Measurements from ENCODE around the gene CDC45. TPM values are rescaled to one million over a fixed set of nuclear protein-coding genes. Genes with fewer than 3 reads are reported as not detected.

Gene CDC45
- total RNA-seq, 2 donors from 2014 or later, result 0.99 TPM; not detected in 1

DNA sequence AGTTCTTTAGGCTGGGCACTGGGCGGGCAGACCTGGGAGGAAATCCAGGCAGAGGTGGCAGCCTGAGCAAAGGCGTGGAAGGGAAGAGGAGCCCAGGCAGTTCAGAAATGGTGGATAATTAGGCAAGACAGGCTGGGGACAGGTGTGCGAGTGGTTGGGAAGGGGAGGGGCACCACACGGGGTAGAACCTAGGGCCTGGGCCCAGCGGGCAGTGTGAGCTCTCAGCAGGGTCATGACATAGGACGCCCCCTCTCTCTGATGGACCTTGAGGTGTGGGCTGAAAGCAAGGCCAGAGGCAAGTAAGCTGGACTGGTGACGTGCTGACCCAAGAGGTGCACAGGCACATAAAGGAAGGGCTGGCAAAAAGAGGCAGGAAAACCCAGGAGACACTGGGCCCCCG, 7.5 kb upstream of the CDC45 start:
- no peaks in the 10 kb centered on the region for H3K9me3 ChIP-seq
- TF ChIP-seq, protein P1, sequence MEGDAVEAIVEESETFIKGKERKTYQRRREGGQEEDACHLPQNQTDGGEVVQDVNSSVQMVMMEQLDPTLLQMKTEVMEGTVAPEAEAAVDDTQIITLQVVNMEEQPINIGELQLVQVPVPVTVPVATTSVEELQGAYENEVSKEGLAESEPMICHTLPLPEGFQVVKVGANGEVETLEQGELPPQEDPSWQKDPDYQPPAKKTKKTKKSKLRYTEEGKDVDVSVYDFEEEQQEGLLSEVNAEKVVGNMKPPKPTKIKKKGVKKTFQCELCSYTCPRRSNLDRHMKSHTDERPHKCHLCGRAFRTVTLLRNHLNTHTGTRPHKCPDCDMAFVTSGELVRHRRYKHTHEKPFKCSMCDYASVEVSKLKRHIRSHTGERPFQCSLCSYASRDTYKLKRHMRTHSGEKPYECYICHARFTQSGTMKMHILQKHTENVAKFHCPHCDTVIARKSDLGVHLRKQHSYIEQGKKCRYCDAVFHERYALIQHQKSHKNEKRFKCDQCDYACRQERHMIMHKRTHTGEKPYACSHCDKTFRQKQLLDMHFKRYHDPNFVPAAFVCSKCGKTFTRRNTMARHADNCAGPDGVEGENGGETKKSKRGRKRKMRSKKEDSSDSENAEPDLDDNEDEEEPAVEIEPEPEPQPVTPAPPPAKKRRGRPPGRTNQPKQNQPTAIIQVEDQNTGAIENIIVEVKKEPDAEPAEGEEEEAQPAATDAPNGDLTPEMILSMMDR (IDR thresholded peaks at IDR 0.05), result no peak
- no peak for DNase-seq (ENCODE audit: low spot score)
- no peak for ATAC-seq (ENCODE audit: insufficient number of reproducible peaks, low FRiP score, low read depth)
- H3K4me3 ChIP-seq, result no peak overlapping the region
- H3K27me3 ChIP-seq (replicated peaks; ENCODE audit: insufficient read depth), result no peaks in the 10 kb centered on the region
- H3K4me1 ChIP-seq (ENCODE audit: control insufficient read depth in 1 of 2, low read depth in 2 of 2), result peaks cover 3% of the 10 kb centered on the region in 2 donors
- H3K27ac ChIP-seq, result no peak overlapping the region
- H3K36me3 ChIP-seq, result peaks cover 63% of the 10 kb centered on the region

DNA sequence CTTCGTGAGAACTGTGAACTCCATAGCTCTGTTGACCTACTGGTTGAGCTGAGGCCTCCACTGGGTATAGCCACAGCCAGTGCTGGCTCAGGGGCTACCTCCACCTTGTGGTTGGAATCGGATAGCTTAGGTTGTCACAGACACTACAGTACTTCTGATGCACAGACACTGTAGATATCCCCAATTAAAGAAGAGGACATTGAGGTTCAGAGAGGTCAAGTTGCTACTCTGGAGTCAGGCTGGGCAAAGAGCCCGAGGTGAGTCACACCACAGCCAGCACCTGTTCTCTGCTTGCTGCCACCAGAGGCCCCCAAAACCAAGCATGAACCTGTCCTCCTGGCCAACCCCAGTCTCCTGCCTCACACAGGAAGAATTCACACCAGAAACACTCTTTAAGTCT, 6.1 kb upstream of the CDC45 start:
- H3K4me3 ChIP-seq, result no peak overlapping the region
- TF ChIP-seq, protein P1 (IDR thresholded peaks at IDR 0.05), result no peak
- no peaks in the 10 kb centered on the region for H3K27me3 ChIP-seq (replicated peaks; ENCODE audit: insufficient read depth)
- H3K4me1 ChIP-seq (ENCODE audit: control insufficient read depth in 1 of 2, low read depth in 2 of 2), result peaks cover 12% of the 10 kb centered on the region in 2 donors
- DNase-seq (ENCODE audit: low spot score), result no peak
- no peak overlapping the region for H3K27ac ChIP-seq
- H3K36me3 ChIP-seq, result peaks cover 51% of the 10 kb centered on the region
- no peak for ATAC-seq (ENCODE audit: insufficient number of reproducible peaks, low FRiP score, low read depth)
- H3K9me3 ChIP-seq, result no peaks in the 10 kb centered on the region

DNA sequence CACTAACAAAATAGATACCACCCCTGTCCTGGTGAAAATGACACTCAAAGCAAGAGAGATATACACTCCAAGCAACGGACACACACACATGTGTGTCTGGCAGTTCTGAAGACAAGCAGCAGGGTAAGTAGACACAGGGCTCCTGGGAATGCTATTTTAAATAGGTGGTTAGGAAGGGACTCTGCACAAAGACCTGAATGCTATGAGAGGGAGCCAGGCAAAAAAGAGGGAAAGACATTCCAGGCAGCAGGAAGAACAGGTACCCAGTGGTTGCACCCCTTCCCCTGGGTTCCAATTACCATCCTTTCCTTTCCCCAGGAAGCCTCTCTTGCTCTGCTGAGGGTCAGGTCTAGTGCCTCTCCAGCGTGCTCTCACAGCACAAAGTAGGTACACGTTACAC, 3.7 kb upstream of the CDC45 start:
- TF ChIP-seq, protein P1 (IDR thresholded peaks at IDR 0.05), result no peak
- Histone ChIP-seq H3K36me3 (peaks cover 27% of the 10 kb centered on the region), H3K27me3 (replicated peaks; ENCODE audit: insufficient read depth) (no peaks in the 10 kb centered on the region), H3K4me1 (ENCODE audit: control insufficient read depth in 1 of 2, low read depth in 2 of 2) (peaks cover 16 to 17% of the 10 kb centered on the region in 2 donors), H3K9me3 (no peaks in the 10 kb centered on the region), H3K4me3 (no peak overlapping the region), H3K27ac (no peak overlapping the region)
- ATAC-seq (ENCODE audit: insufficient number of reproducible peaks, low FRiP score, low read depth) (no peak), DNase-seq (ENCODE audit: low spot score) (no peak)

DNA sequence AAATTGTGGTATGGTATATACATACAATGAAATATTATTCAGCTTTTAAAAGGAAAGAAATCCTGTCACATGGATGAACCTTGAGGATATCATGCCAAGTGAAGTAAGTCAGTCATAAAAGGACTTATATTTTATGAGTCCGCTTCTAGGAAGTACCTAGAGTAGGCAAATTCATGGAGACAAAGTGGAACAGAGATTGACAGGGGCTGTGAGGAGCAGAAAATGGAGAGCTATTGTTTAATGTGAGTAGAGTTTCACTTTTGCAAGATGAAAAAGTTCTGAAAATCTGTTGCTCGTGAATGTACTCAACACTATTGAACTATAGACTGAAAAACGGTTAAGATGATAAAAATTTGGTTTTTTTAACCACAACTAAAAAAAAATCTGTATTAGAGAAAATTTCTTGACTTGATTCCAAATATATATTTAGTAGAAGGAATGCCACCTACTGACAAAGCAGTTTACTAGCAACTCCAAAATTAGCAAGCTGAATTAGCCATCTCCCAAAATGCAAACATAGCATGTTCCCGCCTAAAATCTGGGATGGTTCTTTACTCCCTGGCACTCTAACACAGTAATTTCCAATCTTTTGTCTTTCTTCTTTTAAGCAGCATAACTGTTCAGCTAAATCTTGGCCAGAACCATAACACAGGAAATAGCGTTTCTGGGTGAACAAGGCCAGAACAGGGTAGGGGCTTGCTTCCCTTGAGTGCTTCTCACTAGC, 2.2 kb upstream of the CDC45 start:
- Histone ChIP-seq H3K9me3 (no peaks in the 10 kb centered on the region), H3K27me3 (replicated peaks; ENCODE audit: insufficient read depth) (no peaks in the 10 kb centered on the region), H3K4me3 (peak overlapping the region; percentile 90), H3K27ac (peak overlapping the region in 1 of 2 donors; percentile 97), H3K4me1 (ENCODE audit: control insufficient read depth in 1 of 2, low read depth in 2 of 2) (peaks cover 16 to 17% of the 10 kb centered on the region in 2 donors), H3K36me3 (peaks cover 19% of the 10 kb centered on the region)
- ATAC-seq (ENCODE audit: insufficient number of reproducible peaks, low FRiP score, low read depth), result no peak
- TF ChIP-seq, protein P1 (IDR thresholded peaks at IDR 0.05), result no peak
- no peak for DNase-seq (ENCODE audit: low spot score)

DNA sequence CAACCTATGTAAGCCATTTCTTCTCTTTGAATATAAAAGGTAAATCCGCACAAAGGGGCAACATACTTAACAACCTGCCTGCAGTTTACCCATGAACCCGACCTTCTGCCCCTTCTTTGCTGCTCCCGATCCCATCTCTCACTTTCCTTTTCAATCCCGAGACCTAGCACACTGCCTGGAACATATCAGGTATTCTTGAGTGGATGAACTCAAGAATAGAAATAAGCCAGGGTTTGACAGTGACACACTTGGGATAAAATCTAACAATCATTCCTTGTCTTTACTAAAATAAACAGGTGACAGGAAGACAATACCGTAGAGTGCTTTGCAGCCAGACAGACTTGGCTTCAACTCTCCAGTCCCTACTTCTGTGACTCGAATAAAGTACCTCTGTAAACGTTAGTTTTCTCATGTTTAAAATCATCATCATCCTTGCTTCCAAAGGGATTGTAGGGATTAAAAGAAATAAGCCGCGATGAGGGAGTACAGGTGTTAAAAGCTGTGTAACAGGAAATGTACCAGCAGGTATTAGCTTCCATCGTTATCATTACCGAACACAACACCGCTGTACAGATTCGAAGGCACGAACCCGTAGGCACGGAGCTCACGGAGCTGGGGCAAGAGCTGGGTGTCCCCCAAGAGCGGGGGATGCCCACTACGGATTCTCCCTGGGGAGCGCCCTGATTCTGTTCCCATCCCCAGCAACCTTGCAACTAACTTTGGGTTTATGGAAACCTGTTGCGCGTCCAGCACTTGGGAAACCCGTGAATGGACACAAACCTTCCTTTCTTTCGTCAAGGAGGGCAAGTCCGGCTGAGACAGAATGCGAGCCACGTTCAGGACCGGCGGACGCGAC, 1.4 kb upstream of the CDC45 start:
- Histone ChIP-seq H3K27ac (peak overlapping the region; percentile 97 to 98), H3K4me3 (peak overlapping the region; percentile 90), H3K9me3 (no peaks in the 10 kb centered on the region), H3K36me3 (peaks cover 12% of the 10 kb centered on the region), H3K4me1 (ENCODE audit: control insufficient read depth in 1 of 2, low read depth in 2 of 2) (peaks cover 16 to 17% of the 10 kb centered on the region in 2 donors), H3K27me3 (replicated peaks; ENCODE audit: insufficient read depth) (no peaks in the 10 kb centered on the region)
- ATAC-seq (ENCODE audit: insufficient number of reproducible peaks, low FRiP score, low read depth) (no peak), DNase-seq (ENCODE audit: low spot score) (no peak)
- TF ChIP-seq, protein P1 (IDR thresholded peaks at IDR 0.05), result no peak
